Hepatocyte (in vitro differentiated cells): ENCODE results near the gene FZR1.

ENCODE experiments used
- EZH2 ChIP-seq: fragments of 200-600 bp; sonication (generic); IDR thresholded peaks from 2 replicates; pipeline ENCODE4 v1.6.1; 2016; ENCODE audit warnings: antibody characterized with exemption, mild to moderate bottlenecking, borderline replicate concordance
- EZH2phosphoT487 ChIP-seq: fragments of 200-600 bp; sonication (generic); IDR thresholded peaks from one replicate; pipeline ENCODE4 v1.6.1; 2018; ENCODE audit warnings: antibody characterized with exemption, mild to moderate bottlenecking, low read depth, moderate library complexity; ENCODE audit not compliant: unreplicated experiment, severe bottlenecking
- TF ChIP-seq, protein P1 (sequence below): fragments of 200-600 bp; sonication (generic); IDR thresholded peaks from 2 replicates; pipeline ENCODE4 v1.5.1; 2016; ENCODE audit warnings: antibody characterized with exemption, mild to moderate bottlenecking; ENCODE audit not compliant: poor library complexity

- TF ChIP-seq EZH2 (no peak), EZH2phosphoT487 (no peak)
- TF ChIP-seq, protein P1, sequence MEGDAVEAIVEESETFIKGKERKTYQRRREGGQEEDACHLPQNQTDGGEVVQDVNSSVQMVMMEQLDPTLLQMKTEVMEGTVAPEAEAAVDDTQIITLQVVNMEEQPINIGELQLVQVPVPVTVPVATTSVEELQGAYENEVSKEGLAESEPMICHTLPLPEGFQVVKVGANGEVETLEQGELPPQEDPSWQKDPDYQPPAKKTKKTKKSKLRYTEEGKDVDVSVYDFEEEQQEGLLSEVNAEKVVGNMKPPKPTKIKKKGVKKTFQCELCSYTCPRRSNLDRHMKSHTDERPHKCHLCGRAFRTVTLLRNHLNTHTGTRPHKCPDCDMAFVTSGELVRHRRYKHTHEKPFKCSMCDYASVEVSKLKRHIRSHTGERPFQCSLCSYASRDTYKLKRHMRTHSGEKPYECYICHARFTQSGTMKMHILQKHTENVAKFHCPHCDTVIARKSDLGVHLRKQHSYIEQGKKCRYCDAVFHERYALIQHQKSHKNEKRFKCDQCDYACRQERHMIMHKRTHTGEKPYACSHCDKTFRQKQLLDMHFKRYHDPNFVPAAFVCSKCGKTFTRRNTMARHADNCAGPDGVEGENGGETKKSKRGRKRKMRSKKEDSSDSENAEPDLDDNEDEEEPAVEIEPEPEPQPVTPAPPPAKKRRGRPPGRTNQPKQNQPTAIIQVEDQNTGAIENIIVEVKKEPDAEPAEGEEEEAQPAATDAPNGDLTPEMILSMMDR, result no peak
Observed at GRCh38 chr19:3578390-3578789, 72.3 kb downstream of the FZR1 start.
